Stromal cell of bone marrow (primary cell): Measurements from ENCODE around the gene GRM1.

Experiments
- DNase-seq: peaks from one replicate; pipeline ENCODE4 v3.0.0-alpha.2; 2012; ENCODE audit warnings: low read depth

GRM1 gene

GRCh38 chr6:146028851-146029572 lies at the start of gene GRM1:
Gene GRM1 (plus strand): TSS chr6:146029062. CDS start chr6:146029518, 456 bp downstream.
- DNase-seq: no peak

- DNase-seq: no peak
Measured at GRCh38 chr6:146009338-146009737, 19.5 kb upstream of the GRM1 start.

- DNase-seq: no peak
Measured at GRCh38 chr6:146014233-146014632, 14.6 kb upstream of the GRM1 start.

GRCh38 chr6:146017672-146018071 lies 11.2 kb upstream of the GRM1 start:
- no peak for DNase-seq

- DNase-seq: no peak
Measured at GRCh38 chr6:146026873-146027272, 2.0 kb upstream of the GRM1 start.

GRCh38 chr6:146027586-146028251 lies 1.1 kb upstream of the GRM1 start:
- DNase-seq: no peak

- peak; percentile 31 for DNase-seq
Measured at GRCh38 chr6:146028252-146028795, 538 bp upstream of the GRM1 start.

GRCh38 chr6:146029573-146030184 lies 817 bp downstream of the GRM1 start:
- DNase-seq: no peak

- DNase-seq: no peak
Measured at GRCh38 chr6:146032387-146032786, 3.5 kb downstream of the GRM1 start.

GRCh38 chr6:146040360-146040759 lies 11.5 kb downstream of the GRM1 start:
- DNase-seq: no peak

- DNase-seq: peak; percentile 1
Measured at GRCh38 chr6:146041282-146041681, 12.4 kb downstream of the GRM1 start.

- no peak for DNase-seq
Measured at GRCh38 chr6:146047371-146047770, 18.5 kb downstream of the GRM1 start.

GRCh38 chr6:146050168-146050567 lies 21.3 kb downstream of the GRM1 start:
- no peak for DNase-seq

GRCh38 chr6:146056506-146056905 lies 27.6 kb downstream of the GRM1 start:
- no peak for DNase-seq

GRCh38 chr6:146065690-146066089 lies 36.8 kb downstream of the GRM1 start:
- no peak for DNase-seq

GRCh38 chr6:146066506-146066905 lies 37.6 kb downstream of the GRM1 start:
- DNase-seq: no peak

- no peak for DNase-seq
Measured at GRCh38 chr6:146071781-146072180, 42.9 kb downstream of the GRM1 start.

GRCh38 chr6:146077992-146078391 lies 49.1 kb downstream of the GRM1 start:
- no peak for DNase-seq

GRCh38 chr6:146087386-146087785 lies 58.5 kb downstream of the GRM1 start:
- DNase-seq: no peak

GRCh38 chr6:146090474-146090873 lies 61.6 kb downstream of the GRM1 start:
- peak; percentile 36 for DNase-seq

GRCh38 chr6:146092961-146093686 lies 64.3 kb downstream of the GRM1 start:
- DNase-seq: no peak

GRCh38 chr6:146095481-146095880 lies 66.6 kb downstream of the GRM1 start:
- DNase-seq: no peak
